A673 (cell line): ENCODE results near the gene NIF3L1. TPM values are rescaled to one million over a fixed set of nuclear protein-coding genes. Genes with fewer than 3 reads are reported as not detected.
"Not testable (repeated sequence)": the region's sequence is repeated elsewhere in the genome, so short reads cannot be mapped to it uniquely, and the experiment has no call there.

ENCODE experiments used
- BruUV-seq: library from RNA; stranded (reverse); fragments of 400-500 nt; replicated peaks from 2 replicates; lab custom pipeline; 2021; lab: Mats Ljungman, UMichigan
- CTCF ChIA-PET: fragments of 300-600 bp; sonication (Branson Sonifier 250); formaldehyde crosslinking; loops from one replicate; lab custom pipeline; 2022; ENCODE audit warnings: antibody characterized with exemption; lab: Charles Lee
- POLR2A ChIA-PET: fragments of 300-600 bp; sonication (Branson Sonifier 250); formaldehyde crosslinking; loops from one replicate; lab custom pipeline; 2022; ENCODE audit warnings: antibody characterized with exemption; ENCODE audit not compliant: low non-redundant PET; lab: Charles Lee
- DNase-seq: peaks from one replicate; pipeline ENCODE4 v3.0.0-alpha.2; 2015; ENCODE audit warnings: low spot score
- H3K27ac ChIP-seq: fragments of 200-600 bp; sonication (generic); 2 replicates; pipeline ENCODE4 v1.5.1; 2016; ENCODE audit warnings: mixed run types, low read depth, mild to moderate bottlenecking, mixed read lengths, antibody characterized with exemption, low read length; ENCODE audit not compliant: poor library complexity, severe bottlenecking
- H3K27me3 ChIP-seq: fragments of 200-600 bp; sonication (generic); replicated peaks from 2 replicates; pipeline ENCODE4 v1.6.1; 2017; ENCODE audit warnings: mixed run types, low read depth, mild to moderate bottlenecking, mixed read lengths, antibody characterized with exemption, low read length; ENCODE audit not compliant: insufficient read depth, poor library complexity
- H3K36me3 ChIP-seq: fragments of 200-600 bp; sonication (generic); 2 replicates; pipeline ENCODE4 v1.6.1; 2016; ENCODE audit warnings: mixed run types, mild to moderate bottlenecking, mixed read lengths, antibody characterized with exemption, low read length; ENCODE audit not compliant: insufficient read depth, poor library complexity, severe bottlenecking
- H3K4me1 ChIP-seq: fragments of 200-600 bp; sonication (generic); 2 replicates; pipeline ENCODE4 v1.6.1; 2017; ENCODE audit warnings: mixed run types, mild to moderate bottlenecking, mixed read lengths, antibody characterized with exemption, low read length; ENCODE audit not compliant: insufficient read depth, poor library complexity, severe bottlenecking
- H3K4me3 ChIP-seq: fragments of 200-600 bp; sonication (generic); 2 replicates; pipeline ENCODE4 v1.5.1; 2016; ENCODE audit warnings: low read depth, mixed run types, mild to moderate bottlenecking, mixed read lengths, low read length; ENCODE audit not compliant: poor library complexity, severe bottlenecking
- H3K9me3 ChIP-seq: fragments of 200-600 bp; sonication (generic); 2 replicates; pipeline ENCODE4 v1.6.1; 2016; ENCODE audit warnings: mixed run types, low read depth, mild to moderate bottlenecking, mixed read lengths, antibody characterized with exemption, low read length; ENCODE audit not compliant: poor library complexity, severe bottlenecking
- EZH2 ChIP-seq: fragments of 200-600 bp; sonication (generic); IDR thresholded peaks from 2 replicates; pipeline ENCODE4 v1.6.1; 2017; ENCODE audit warnings: borderline replicate concordance, low read depth, mild to moderate bottlenecking, mixed read lengths, antibody characterized with exemption, low read length; ENCODE audit not compliant: poor library complexity, severe bottlenecking
- intact Hi-C: fragments of 100-400 bp; cut with micrococcal nuclease; formaldehyde crosslinking; loops from one replicate; pipeline ENCODE4 v1.10.0; 2022; ENCODE audit not compliant: unreplicated experiment
- total RNA-seq: library from RNA; stranded (reverse); gene quantifications from 2 replicates; pipeline ENCODE4 v1.2.3, GENCODE V29; 2021
- TF ChIP-seq, protein P1 (sequence below): fragments of 300-800, 200-600 bp; sonication (generic); conservative IDR thresholded peaks from 2 replicates; pipeline ENCODE4 v1.5.1; 2017; ENCODE audit warnings: low read depth, mild to moderate bottlenecking, antibody characterized with exemption, low read length, moderate library complexity, mixed read lengths

NIF3L1 gene
- total RNA-seq, 1 experiment from 2014 or later, result 56.4 TPM

DNA sequence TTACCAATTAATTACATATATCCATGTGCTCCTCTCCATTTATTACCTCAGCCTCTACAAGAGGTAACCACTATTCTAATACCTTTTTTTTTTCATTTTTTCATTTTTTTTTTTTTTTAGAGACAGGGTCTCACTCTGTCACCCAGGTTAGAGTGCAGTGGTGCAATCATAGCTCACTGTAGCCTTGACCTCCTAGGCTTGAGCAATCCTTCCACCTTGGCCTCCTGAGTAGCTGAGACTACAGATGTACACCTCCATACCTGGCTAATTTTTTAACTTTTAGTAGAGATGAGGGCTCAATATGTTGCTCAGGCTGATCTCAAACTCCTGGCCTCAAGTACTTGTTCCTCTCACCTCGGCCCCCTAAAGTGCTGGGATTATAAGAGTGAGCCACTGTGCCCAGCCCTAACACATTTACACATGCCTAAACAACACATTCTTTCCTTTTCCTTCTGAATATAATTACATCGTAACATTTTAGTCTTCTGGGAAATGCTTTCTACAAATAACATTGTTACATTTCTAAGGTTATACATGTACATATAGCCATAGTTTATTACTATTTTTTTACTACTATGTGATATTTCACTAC is 10.8 kb upstream of the NIF3L1 start:
- no peak overlapping the region for H3K4me3 ChIP-seq
- no peaks in the 10 kb centered on the region for H3K4me1 ChIP-seq
- no peak for DNase-seq
- intact Hi-C loops, result no loop called here
- BruUV-seq, result no TSS peak
- POLR2A ChIA-PET, result no interaction called here
- no peak overlapping the region for H3K27ac ChIP-seq
- peaks cover 40% of the 10 kb centered on the region for H3K36me3 ChIP-seq
- no peaks in the 10 kb centered on the region for H3K9me3 ChIP-seq
- no peaks in the 10 kb centered on the region for H3K27me3 ChIP-seq
- TF ChIP-seq, protein P1, sequence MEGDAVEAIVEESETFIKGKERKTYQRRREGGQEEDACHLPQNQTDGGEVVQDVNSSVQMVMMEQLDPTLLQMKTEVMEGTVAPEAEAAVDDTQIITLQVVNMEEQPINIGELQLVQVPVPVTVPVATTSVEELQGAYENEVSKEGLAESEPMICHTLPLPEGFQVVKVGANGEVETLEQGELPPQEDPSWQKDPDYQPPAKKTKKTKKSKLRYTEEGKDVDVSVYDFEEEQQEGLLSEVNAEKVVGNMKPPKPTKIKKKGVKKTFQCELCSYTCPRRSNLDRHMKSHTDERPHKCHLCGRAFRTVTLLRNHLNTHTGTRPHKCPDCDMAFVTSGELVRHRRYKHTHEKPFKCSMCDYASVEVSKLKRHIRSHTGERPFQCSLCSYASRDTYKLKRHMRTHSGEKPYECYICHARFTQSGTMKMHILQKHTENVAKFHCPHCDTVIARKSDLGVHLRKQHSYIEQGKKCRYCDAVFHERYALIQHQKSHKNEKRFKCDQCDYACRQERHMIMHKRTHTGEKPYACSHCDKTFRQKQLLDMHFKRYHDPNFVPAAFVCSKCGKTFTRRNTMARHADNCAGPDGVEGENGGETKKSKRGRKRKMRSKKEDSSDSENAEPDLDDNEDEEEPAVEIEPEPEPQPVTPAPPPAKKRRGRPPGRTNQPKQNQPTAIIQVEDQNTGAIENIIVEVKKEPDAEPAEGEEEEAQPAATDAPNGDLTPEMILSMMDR, result no peak
- no peak for TF ChIP-seq EZH2
- CTCF ChIA-PET, result no interaction called here

- CTCF ChIA-PET, H3K9me3 ChIP-seq, POLR2A ChIA-PET, H3K4me3 ChIP-seq, H3K27me3 ChIP-seq, BruUV-seq, H3K27ac ChIP-seq, H3K4me1 ChIP-seq, DNase-seq, intact Hi-C loops: not testable (repeated sequence)
- H3K36me3 ChIP-seq, result peaks cover 46% of the 10 kb centered on the region
Measured at GRCh38 chr2:200881715-200882249, 7.4 kb upstream of the NIF3L1 start.

DNA sequence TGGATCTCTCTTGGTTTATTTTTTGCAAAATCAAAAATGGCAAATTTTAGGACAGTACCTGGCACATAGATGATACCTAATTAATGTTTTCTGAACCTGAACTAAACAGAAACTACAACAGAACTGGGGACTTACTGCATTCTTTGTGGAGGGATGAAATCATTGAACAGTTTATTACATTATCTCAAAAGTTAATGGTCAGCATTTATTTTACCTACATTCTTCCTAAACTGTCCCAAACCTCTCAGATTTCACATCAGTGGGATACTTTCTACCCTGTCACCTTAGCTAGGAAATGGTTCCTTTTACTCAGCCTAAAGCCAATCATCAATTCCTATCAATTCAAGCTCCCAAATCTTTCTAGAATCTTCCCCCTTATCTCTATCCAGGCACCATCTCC is 10.3 kb downstream of the NIF3L1 start:
- H3K27me3 ChIP-seq, result no peaks in the 10 kb centered on the region
- no peak overlapping the region for H3K27ac ChIP-seq
- ChIA-PET POLR2A (interaction anchor here (0.7 kb wide), 1 partner anchor 418 kb away, joined by 5 read pairs; no protein-coding TSS in a partner anchor), CTCF (no interaction called here)
- no peak overlapping the region for H3K4me3 ChIP-seq
- intact Hi-C loops, result no loop called here
- H3K9me3 ChIP-seq, result no peaks in the 10 kb centered on the region
- TF ChIP-seq, protein P1, result no peak
- no peak for TF ChIP-seq EZH2
- H3K4me1 ChIP-seq, result no peaks in the 10 kb centered on the region
- DNase-seq, result no peak
- no TSS peak for BruUV-seq
- peaks cover 82% of the 10 kb centered on the region for H3K36me3 ChIP-seq
